NCI-H460 (cell line): Measurements from ENCODE around the gene KCNIP4. TPM values are rescaled to one million over a fixed set of nuclear protein-coding genes. Genes with fewer than 3 reads are reported as not detected.

ENCODE experiments used
- DNase-seq: peaks from one replicate; pipeline ENCODE4 v3.0.0-alpha.2; 2016; ENCODE audit warnings: low read depth; ENCODE audit errors: extremely low read depth
- total RNA-seq: library from RNA; depleted of rRNA; stranded (reverse); fragments of >200 nt; shearing (Covaris generic); gene quantifications from 2 replicates; pipeline ENCODE4 v1.2.3, GENCODE V29; 2014

The KCNIP4 gene
- total RNA-seq, 1 experiment from 2014 or later = not detected

- DNase-seq = no peak
Measured at GRCh38 chr4:21901831-21902230, 46.7 kb downstream of the KCNIP4 start.

DNA sequence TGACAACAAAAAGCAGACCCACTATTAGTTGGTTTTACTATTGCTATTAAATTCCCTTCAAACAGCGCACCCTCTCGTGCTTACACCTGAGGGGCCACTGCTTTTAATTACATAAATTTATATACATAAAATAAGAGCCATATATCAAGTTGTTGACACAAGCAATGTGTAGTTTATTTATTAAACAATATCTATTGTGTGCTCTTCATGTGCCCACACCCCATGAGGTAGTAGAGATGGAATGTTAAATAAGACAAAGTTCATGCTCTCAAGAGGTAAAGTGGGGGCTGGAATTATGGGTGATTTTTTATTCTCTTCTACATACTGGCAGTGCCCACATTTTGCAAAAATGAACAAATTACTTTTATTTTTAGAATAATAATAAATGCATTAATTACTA, 47.3 kb downstream of the KCNIP4 start:
- no peak for DNase-seq

- DNase-seq = no peak
Measured at GRCh38 chr4:21900211-21900610, 48.4 kb downstream of the KCNIP4 start.

DNA sequence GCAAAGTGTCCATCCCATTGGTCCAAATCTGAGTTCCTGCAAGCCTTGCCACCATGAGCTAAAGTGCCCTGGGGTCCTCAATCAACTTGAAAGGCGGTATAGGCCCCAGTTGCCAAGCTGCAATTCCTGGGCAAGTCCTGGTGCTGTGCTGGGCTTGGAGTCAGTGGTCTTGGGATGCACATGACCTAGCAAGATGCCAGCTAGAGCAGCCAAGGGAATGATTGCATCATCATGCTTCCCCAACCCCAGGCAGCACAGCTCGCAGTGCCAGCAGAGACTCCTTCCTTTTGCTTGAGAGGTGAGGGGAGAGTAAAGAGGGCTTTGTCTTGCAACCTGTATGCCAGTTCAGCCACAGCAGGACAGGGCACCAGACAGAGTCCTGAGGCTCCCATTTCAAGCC, 50.5 kb downstream of the KCNIP4 start:
- no peak for DNase-seq

DNA sequence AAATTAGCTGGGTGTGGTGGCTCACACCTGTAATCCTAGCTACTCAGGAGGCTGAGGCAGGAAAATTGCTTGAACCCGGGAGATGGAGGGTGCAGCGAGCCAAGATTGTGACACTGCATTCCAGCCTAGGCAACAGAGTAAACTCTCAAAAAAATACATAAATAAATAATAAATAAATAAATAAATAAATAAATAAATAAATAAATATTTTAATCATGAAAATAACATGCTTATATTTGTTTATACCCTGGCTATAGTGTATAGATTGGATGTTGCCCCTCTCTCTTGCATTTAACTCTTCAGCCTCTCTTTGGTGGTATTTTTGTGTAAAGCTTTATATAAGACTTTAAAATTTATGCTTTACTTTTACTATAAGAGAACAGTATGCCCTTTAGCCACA, 51.8 kb downstream of the KCNIP4 start:
- no peak for DNase-seq

GRCh38 chr4:21893136-21893535, 55.4 kb downstream of the KCNIP4 start:
- no peak for DNase-seq

DNA sequence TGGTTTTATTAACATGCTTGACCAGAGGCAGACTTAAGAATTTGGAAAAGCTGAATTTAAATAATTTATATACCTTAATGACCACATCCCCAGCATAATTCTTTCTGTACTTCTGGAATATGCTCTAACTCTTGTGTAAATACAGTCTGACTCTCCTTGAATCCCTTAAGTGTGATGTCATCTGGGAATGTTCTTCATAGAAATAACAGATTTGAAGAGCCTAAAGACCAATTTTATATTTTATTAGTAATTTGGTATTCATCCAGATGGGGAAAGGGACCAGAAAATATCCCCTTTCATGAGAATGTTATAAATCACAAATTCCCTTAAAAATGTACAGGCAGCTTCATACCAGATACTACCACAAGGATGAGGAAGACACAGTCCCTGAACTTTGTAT, 58.3 kb downstream of the KCNIP4 start:
- DNase-seq = no peak

- DNase-seq = no peak
Measured at GRCh38 chr4:21888195-21888976, 60.2 kb downstream of the KCNIP4 start.

DNA sequence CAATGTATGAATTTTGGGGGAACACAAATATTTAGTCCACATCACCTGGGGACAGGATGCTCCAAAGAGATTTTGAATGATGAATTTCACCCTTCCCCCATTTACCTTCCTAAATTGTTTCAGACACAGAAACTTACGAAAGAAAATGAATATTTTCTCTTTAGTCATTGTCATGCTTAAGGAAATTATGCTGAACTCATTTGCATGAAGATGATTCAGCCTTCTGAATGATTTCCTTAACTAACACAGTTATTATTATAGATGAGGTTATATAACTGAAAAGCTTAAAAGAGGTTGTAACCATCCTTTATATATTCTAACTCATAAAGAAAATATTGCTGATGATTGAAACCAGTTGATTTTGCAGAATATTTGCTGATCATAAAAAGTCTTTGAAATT, 61.1 kb downstream of the KCNIP4 start:
- no peak for DNase-seq

GRCh38 chr4:21885770-21886169, 62.8 kb downstream of the KCNIP4 start:
- DNase-seq = no peak

DNA sequence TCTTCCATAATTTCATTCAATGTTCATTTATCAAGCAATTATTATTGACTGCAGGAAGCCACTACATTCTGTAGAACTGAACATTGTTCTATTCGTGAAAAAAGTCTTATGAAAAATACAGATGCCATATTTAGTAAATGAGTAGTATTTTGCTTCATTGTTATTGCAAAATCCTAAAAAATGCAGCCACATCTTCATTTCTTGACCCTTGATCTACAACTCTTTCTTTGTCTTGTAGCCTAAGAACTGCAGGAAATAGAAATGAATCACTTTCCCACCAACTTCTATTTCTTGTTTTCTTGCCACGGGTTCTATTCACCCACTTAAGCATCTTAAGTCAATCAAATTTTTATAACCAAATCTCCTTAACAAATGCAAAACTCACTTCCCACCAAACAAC, 63.3 kb downstream of the KCNIP4 start:
- DNase-seq = no peak

- DNase-seq = no peak
Measured at GRCh38 chr4:21884615-21885014, 64.0 kb downstream of the KCNIP4 start.

- DNase-seq = no peak
Measured at GRCh38 chr4:21882051-21882839, 66.3 kb downstream of the KCNIP4 start.

GRCh38 chr4:21879187-21879586, 69.4 kb downstream of the KCNIP4 start:
- no peak for DNase-seq

DNA sequence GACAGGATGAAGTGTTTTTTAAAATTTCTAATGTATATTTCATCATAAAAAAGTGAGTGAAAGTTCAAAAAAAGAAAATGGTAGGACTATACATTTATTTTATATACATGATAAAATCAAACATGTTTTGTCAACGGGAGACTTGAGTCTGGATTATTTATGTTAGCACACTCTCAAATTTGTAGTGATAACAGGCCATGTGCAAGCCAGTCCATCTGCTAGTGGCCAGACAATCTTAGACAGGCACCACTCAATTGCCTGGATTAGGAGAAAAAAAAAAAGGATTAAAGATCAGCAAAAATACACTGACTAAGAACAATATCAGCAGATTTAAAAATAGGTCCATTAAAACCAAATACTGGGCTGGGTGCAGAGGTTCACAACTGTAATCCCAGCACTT, 71.9 kb downstream of the KCNIP4 start:
- DNase-seq = no peak

- DNase-seq = no peak
Measured at GRCh38 chr4:21873145-21873544, 75.4 kb downstream of the KCNIP4 start.

- DNase-seq = no peak
Measured at GRCh38 chr4:21872101-21872500, 76.5 kb downstream of the KCNIP4 start.

- no peak for DNase-seq
Measured at GRCh38 chr4:21869978-21870745, 78.4 kb downstream of the KCNIP4 start.

GRCh38 chr4:21864686-21865085, 83.9 kb downstream of the KCNIP4 start:
- no peak for DNase-seq

DNA sequence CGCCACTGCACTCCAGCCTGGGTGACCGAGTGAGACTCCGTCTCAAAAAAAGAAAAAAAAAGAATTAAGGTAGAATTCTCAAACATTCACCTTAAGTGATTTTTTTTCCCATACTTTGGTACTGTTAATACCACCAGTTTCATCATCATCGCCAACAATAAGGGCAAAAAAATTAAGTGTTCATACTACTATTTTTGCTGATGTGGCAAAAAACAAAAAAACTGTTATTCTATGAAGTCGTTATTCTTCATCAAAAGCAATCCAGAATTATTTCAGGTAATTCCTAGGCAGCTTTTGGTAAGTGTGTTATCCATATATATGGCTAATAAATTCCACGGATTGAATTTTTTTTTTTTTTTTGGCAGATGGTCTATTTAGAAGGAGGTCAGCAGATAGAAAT, 85.7 kb downstream of the KCNIP4 start:
- no peak for DNase-seq

DNA sequence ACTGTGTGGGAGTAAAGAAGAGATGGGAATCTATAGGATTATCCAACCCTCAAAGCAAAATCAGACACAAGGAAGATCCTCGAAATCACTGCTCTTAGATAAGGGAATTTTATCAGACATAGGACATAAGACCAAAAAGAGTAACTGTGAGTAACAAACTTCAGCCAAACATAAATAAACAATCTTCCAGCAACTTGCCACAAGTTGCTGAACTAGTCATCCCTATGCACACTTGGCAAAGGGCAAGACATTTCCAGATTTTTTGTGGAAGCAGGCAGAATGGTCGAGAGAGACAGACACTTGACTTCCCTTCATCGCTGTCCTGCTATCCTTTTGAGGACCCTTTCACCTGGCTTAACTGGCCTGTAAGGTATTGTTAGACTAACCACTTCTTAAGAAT, 89.6 kb downstream of the KCNIP4 start:
- no peak for DNase-seq
